Left colon (tissue), 2 donors: ENCODE measurements around the gene CCAR1. TPM values are rescaled to one million over a fixed set of nuclear protein-coding genes. Genes with fewer than 3 reads are reported as not detected.
"Not testable (repeated sequence)": the region's sequence is repeated elsewhere in the genome, so short reads cannot be mapped to it uniquely, and the experiment has no call there.

ENCODE experiments used
- ATAC-seq: fragments of 200-7000 bp; cut with Tn5 transposase; one replicate; pipeline ENCODE4 v1.9.1; 2020; ENCODE audit warnings: mild to moderate bottlenecking, moderate library complexity
- DNase-seq, 2 donors: peaks; one replicate each; pipeline ENCODE4 v3.0.0-alpha.2; 2020
- intact Hi-C, 2 donors: fragments of 100-400 bp; cut with DNase I in 1 of 2; cut with micrococcal nuclease in 1 of 2; formaldehyde crosslinking; loops; one replicate each; pipeline versions ENCODE4 v1.11.2 to v1.14.0; 2022; cut with DNase I, micrococcal nuclease
- microRNA-seq, 2 donors: library from miRNA; unstranded; fragments of <30 nt; microRNA quantifications; one replicate each; pipeline versions ENCODE4 v1.1.0 to v1.2.0, GENCODE V29; 2020
- total RNA-seq, 2 donors: library from RNA; stranded (reverse); fragmentation: NEBNext Ultra II Directional; extraction: Animal tissue kit (Norgen Biotek cat#: 25700); gene quantifications; one replicate each; pipeline ENCODE4 v1.2.1, GENCODE V29; 2021
- donor health status: DM: no; HTN: no; CAD: no.
- donor health status: DM: yes; HTN: yes; CAD: no.

Gene CCAR1
- total RNA-seq, 2 donors from 2014 or later: 39.0 to 62.8 TPM

- ATAC-seq (no peak), DNase-seq (no peak)
Measured at GRCh38 chr10:68813559-68813958, 92.5 kb downstream of the CCAR1 start.

GRCh38 chr10:68816796-68817412 lies 95.9 kb downstream of the CCAR1 start:
- intact Hi-C loops: no loop called here
- no peak for DNase-seq
- peak; percentile 68 for ATAC-seq

More at GRCh38 chr10:68813559-68813958, 92.5 kb downstream of the CCAR1 start:
- intact Hi-C loops: no loop called here

- intact Hi-C loops, ATAC-seq, DNase-seq: not testable (repeated sequence)
Measured at GRCh38 chr10:68820359-68820758, 99.3 kb downstream of the CCAR1 start.

- DNase-seq, ATAC-seq, intact Hi-C loops: not testable (repeated sequence)
Measured at GRCh38 chr10:68822626-68823025, 101.6 kb downstream of the CCAR1 start.

- DNase-seq (peak; percentile 56 to 82), ATAC-seq (peak; percentile 94)
- intact Hi-C loops: no loop called here
Measured at GRCh38 chr10:68826764-68827591, 105.9 kb downstream of the CCAR1 start, which contains the start of gene STOX1. Gene STOX1, plus strand, starts transcription at chr10:68827531. Its CDS starts 93 bp downstream, at chr10:68827624.

- intact Hi-C loops, DNase-seq: not testable (repeated sequence)
- ATAC-seq: peak; percentile 44
Measured at GRCh38 chr10:68827592-68827959, 106.5 kb downstream of the CCAR1 start.

- DNase-seq (peak in 1 of 2 donors; percentile 25), ATAC-seq (peak; percentile 52)
- intact Hi-C loops: not testable (repeated sequence)
Measured at GRCh38 chr10:68828083-68828601, 107.1 kb downstream of the CCAR1 start.

- intact Hi-C loops: no loop called here
- ATAC-seq (no peak), DNase-seq (no peak)
Measured at GRCh38 chr10:68828833-68829232, 107.8 kb downstream of the CCAR1 start.

- no peak for DNase-seq
- intact Hi-C loops: no loop called here
- no peak for ATAC-seq
Measured at GRCh38 chr10:68829521-68829920, 108.5 kb downstream of the CCAR1 start.

- no peak for DNase-seq
- intact Hi-C loops: no loop called here
- no peak for ATAC-seq
Measured at GRCh38 chr10:68829952-68830351, 108.9 kb downstream of the CCAR1 start.

GRCh38 chr10:68831961-68832455 lies 111.0 kb downstream of the CCAR1 start:
- no peak for ATAC-seq
- intact Hi-C loops: no loop called here
- DNase-seq: no peak

- ATAC-seq (no peak), DNase-seq (no peak)
- intact Hi-C loops: no loop called here
Measured at GRCh38 chr10:68832601-68833000, 111.6 kb downstream of the CCAR1 start.

- intact Hi-C loops: no loop called here
- ATAC-seq (no peak), DNase-seq (no peak)
Measured at GRCh38 chr10:68837626-68838322, 116.7 kb downstream of the CCAR1 start.

GRCh38 chr10:68840650-68841049 lies 119.6 kb downstream of the CCAR1 start:
- DNase-seq, ATAC-seq, intact Hi-C loops: not testable (repeated sequence)

Small RNA genes lying within 50 kb of the gene (microRNA-seq; reads per million reads assigned to microRNA genes)
- gene MIR1254-1: 0 reads per million in 2 donors

Other genes starting within 250 kb of the CCAR1 start
- 1 to 10 TPM; 3.8 to 6.7 TPM for gene DNA2, start 249.3 kb upstream of the CCAR1 start, total RNA-seq
- gene SLC25A16, start 193.7 kb upstream of the CCAR1 start, total RNA-seq: 10 to 100 TPM; 24.3 to 25.3 TPM
- 1 to 10 TPM in 1 of 2 donors, under 1 TPM in 1; 0.64 to 1.3 TPM for gene TET1, start 160.9 kb upstream of the CCAR1 start, total RNA-seq
- gene STOX1, start 106.3 kb downstream of the CCAR1 start, total RNA-seq: 1 to 10 TPM; 1.4 to 3.4 TPM
- gene DDX50, start 180.1 kb downstream of the CCAR1 start, total RNA-seq: 10 to 100 TPM; 17.5 to 17.9 TPM
- 10 to 100 TPM; 28.7 to 44.6 TPM for gene DDX21, start 234.9 kb downstream of the CCAR1 start, total RNA-seq